Measurements from ENCODE around the gene LIM2. TPM values are rescaled to one million over a fixed set of nuclear protein-coding genes. Genes with fewer than 3 reads are reported as not detected.

The LIM2 gene
- total and polyA plus RNA-seq, 9 of the 15 experiments (the other 6 are each of a cell fraction or from before 2014, with no cell fraction given), result 0.07 to 0.45 (median 0.18) TPM; not detected in 4

DNA sequence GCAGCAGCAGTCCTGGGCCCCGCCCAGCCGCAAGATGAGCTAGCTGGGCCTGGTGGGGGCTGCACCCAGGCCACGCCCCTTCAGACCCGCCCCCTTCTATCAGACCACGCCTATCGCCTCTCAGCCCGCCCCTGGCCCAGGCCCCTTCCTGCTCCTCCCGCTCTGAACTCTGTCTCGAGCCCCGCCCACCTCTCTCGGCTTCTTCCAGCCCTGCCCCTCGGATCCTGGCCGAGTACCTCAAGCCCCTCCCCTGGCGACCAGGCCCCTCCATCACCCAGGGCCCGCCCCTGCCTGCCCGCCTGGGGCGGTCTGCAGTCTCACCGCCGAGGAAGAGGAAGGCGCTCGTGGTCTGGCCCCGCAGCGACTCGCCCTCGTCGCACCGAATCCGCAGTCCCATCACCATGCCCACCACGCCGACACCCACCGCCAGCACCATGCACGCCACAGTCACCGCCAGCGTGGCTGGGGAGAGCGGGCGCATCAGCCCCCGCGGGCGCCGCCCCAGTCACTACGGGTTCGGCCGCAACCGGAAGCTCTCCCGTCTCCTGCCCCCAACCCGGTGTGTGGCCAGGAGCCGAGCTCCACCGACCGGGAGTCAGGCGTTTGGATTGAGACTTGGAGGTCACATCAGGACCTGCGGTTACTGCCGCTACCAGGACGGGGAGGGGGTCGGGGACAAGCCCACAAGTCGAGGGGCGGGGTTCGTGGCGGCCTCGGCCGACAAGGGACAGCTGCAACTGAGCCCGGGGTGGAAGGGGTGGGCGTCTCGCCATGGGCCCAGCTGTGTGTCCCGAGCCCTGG lies 20.0 kb downstream of the LIM2 start (continued):
- TF ChIP-seq SAP30 (IDR thresholded peaks at IDR 0.05; ENCODE audit: borderline replicate concordance, insufficient read depth, low read depth, low read length, poor library complexity, severe bottlenecking) (peak; percentile 65), POLR2A (conservative IDR thresholded peaks at IDR 0.05) (peak; percentile 85), GTF2E2 (tag; IDR thresholded peaks at IDR 0.05) (no peak; the same call in 1 of the 2 replicates), ZNF644 (tag; IDR thresholded peaks at IDR 0.05; ENCODE audit: low read depth) (no peak), XRCC3 (IDR thresholded peaks at IDR 0.05) (no peak), MEF2D (tag; conservative IDR thresholded peaks at IDR 0.05; ENCODE audit: low read depth) (no peak), SMARCA5 (IDR thresholded peaks at IDR 0.05) (no peak), C11orf30 (IDR thresholded peaks at IDR 0.05; ENCODE audit: low read depth) (no peak), CTBP1 (IDR thresholded peaks at IDR 0.05; ENCODE audit: borderline replicate concordance) (peak; percentile 87), CREM (IDR thresholded peaks at IDR 0.05; ENCODE audit: low read depth) (peak; percentile 52), JUND (IDR thresholded peaks at IDR 0.05; ENCODE audit: borderline replicate concordance, low read depth, low read length) (peak; percentile 19; the same call in 1 of the 2 replicates), JUND (tag; IDR thresholded peaks at IDR 0.05; ENCODE audit: borderline replicate concordance, low read depth, low read length) (peak; percentile 24; the same call in 1 of the 3 replicates), BACH1 (tag; IDR thresholded peaks at IDR 0.05) (no peak), ADNP (tag; IDR thresholded peaks at IDR 0.05) (no peak), RUNX1 (IDR thresholded peaks at IDR 0.05; ENCODE audit: low read depth) (0 out of 2 replicates have a peak, but pooled peaks have one; percentile 14), MEIS2 (IDR thresholded peaks at IDR 0.05; ENCODE audit: partially characterized antibody) (peak; percentile 15), NR4A1 (CRISPR knock-in tag; IDR thresholded peaks at IDR 0.05) (no peak), NR4A1 (tag; IDR thresholded peaks at IDR 0.05) (no peak), DACH1 (IDR thresholded peaks at IDR 0.05; ENCODE audit: partially characterized antibody) (no peak), ZNF133 (CRISPR knock-in tag; IDR thresholded peaks at IDR 0.05) (no peak)
- TF ChIP-seq, protein P1, sequence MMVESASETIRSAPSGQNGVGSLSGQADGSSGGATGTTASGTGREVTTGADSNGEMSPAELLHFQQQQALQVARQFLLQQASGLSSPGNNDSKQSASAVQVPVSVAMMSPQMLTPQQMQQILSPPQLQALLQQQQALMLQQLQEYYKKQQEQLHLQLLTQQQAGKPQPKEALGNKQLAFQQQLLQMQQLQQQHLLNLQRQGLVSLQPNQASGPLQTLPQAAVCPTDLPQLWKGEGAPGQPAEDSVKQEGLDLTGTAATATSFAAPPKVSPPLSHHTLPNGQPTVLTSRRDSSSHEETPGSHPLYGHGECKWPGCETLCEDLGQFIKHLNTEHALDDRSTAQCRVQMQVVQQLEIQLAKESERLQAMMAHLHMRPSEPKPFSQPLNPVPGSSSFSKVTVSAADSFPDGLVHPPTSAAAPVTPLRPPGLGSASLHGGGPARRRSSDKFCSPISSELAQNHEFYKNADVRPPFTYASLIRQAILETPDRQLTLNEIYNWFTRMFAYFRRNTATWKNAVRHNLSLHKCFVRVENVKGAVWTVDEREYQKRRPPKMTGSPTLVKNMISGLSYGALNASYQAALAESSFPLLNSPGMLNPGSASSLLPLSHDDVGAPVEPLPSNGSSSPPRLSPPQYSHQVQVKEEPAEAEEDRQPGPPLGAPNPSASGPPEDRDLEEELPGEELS (CRISPR knock-in tag; IDR thresholded peaks at IDR 0.05; ENCODE audit: borderline replicate concordance), result 0 out of 2 replicates have a peak, but pooled peaks have one; percentile 20
- TF ChIP-seq, protein P2, sequence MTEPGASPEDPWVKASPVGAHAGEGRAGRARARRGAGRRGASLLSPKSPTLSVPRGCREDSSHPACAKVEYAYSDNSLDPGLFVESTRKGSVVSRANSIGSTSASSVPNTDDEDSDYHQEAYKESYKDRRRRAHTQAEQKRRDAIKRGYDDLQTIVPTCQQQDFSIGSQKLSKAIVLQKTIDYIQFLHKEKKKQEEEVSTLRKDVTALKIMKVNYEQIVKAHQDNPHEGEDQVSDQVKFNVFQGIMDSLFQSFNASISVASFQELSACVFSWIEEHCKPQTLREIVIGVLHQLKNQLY (CRISPR knock-in tag; conservative IDR thresholded peaks at IDR 0.05), result no peak
- TF ChIP-seq, protein P3, sequence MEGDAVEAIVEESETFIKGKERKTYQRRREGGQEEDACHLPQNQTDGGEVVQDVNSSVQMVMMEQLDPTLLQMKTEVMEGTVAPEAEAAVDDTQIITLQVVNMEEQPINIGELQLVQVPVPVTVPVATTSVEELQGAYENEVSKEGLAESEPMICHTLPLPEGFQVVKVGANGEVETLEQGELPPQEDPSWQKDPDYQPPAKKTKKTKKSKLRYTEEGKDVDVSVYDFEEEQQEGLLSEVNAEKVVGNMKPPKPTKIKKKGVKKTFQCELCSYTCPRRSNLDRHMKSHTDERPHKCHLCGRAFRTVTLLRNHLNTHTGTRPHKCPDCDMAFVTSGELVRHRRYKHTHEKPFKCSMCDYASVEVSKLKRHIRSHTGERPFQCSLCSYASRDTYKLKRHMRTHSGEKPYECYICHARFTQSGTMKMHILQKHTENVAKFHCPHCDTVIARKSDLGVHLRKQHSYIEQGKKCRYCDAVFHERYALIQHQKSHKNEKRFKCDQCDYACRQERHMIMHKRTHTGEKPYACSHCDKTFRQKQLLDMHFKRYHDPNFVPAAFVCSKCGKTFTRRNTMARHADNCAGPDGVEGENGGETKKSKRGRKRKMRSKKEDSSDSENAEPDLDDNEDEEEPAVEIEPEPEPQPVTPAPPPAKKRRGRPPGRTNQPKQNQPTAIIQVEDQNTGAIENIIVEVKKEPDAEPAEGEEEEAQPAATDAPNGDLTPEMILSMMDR (IDR thresholded peaks at IDR 0.05 in 2 of 3, conservative IDR thresholded peaks at IDR 0.05 in 1 of 3; ENCODE audit: insufficient read depth in 2 of 3, low read depth in 1 of 3, low read length in 3 of 3), result peak in 1 of 3 experiments; percentile 1; a peak in 1 of 6 replicates
- TF ChIP-seq, protein P4, sequence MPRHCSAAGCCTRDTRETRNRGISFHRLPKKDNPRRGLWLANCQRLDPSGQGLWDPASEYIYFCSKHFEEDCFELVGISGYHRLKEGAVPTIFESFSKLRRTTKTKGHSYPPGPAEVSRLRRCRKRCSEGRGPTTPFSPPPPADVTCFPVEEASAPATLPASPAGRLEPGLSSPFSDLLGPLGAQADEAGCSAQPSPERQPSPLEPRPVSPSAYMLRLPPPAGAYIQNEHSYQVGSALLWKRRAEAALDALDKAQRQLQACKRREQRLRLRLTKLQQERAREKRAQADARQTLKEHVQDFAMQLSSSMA (CRISPR knock-in tag; IDR thresholded peaks at IDR 0.05), result 0 out of 2 replicates have a peak, but pooled peaks have one; percentile 66
